Erythroblast (primary cell): ENCODE measurements around the gene HSPA5.

ENCODE experiments used
- GATA1 ChIP-seq: IDR thresholded peaks from 2 replicates; pipeline ENCODE4 v1.6.1; 2011; ENCODE audit warnings: low read depth, mild to moderate bottlenecking, control low read depth, low read length, moderate library complexity
- POLR2A ChIP-seq: IDR thresholded peaks from 2 replicates; pipeline ENCODE4 v1.6.1; 2011; ENCODE audit warnings: mild to moderate bottlenecking, low read length

- no peak for TF ChIP-seq POLR2A
- no peak for TF ChIP-seq GATA1
Measured at GRCh38 chr9:125189011-125189360, 52.2 kb downstream of the HSPA5 start.
